ENCODE measurements around the gene KIRREL3. TPM values are rescaled to one million over a fixed set of nuclear protein-coding genes. Genes with fewer than 3 reads are reported as not detected.

The KIRREL3 gene
- total RNA-seq, 1 donor: 0.45 TPM

GRCh38 chr11:126529037-126529436 lies 471.5 kb downstream of the KIRREL3 start:
- TF ChIP-seq CTCF (IDR thresholded peaks at IDR 0.05; ENCODE audit: insufficient read depth, low read length): no peak
- DNase-seq (ENCODE audit: low read depth): no peak
- no peak overlapping the region for H3K4me3 ChIP-seq (ENCODE audit: low read depth, low read length)

GRCh38 chr11:126528075-126528474 lies 472.5 kb downstream of the KIRREL3 start:
- H3K4me3 ChIP-seq (ENCODE audit: low read depth, low read length): no peak overlapping the region
- TF ChIP-seq CTCF (IDR thresholded peaks at IDR 0.05; ENCODE audit: insufficient read depth, low read length): no peak
- DNase-seq (ENCODE audit: low read depth): no peak

DNA sequence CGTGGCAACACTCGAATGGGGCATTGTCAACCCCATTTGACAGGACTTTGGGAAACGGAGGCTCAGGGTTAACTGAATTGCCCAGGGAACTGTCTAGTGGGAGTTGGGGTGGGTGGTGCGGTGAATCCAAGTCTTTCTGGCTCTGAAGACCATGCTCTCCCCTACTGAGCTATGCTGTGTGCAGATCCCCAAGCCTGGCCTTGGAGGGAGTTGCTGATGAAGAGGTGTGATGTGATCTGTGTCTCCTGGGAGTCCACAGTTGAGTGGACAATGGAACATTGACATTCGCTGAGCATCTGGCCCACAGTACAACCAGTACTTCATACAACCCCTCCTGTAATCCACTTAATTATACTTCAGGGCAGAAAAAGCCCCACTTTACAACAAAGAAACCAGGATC lies 472.9 kb downstream of the KIRREL3 start:
- no peak for TF ChIP-seq CTCF (IDR thresholded peaks at IDR 0.05; ENCODE audit: insufficient read depth, low read length)
- H3K4me3 ChIP-seq (ENCODE audit: low read depth, low read length): no peak overlapping the region
- no peak for DNase-seq (ENCODE audit: low read depth)

DNA sequence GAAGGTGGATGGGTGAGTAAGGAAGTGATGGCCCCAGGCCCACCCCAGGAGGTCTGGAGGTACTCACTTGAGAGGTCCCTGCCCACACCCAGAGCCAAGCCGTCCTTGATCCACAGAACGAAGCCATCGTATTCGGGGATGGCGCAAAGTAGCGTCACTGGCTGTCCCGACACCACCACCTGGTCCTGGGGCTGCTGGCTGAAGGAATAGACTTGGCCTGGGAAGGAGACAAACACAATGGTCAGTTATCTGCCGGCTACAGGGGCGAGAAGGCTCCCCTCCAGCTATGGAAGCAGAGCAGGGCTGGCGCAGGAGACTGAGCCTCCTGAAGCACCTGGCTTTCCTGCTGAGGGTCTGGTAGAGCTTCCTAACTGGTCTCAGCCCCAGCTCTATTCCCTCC lies 474.1 kb downstream of the KIRREL3 start:
- H3K4me3 ChIP-seq (ENCODE audit: low read depth, low read length): no peak overlapping the region
- no peak for TF ChIP-seq CTCF (IDR thresholded peaks at IDR 0.05; ENCODE audit: insufficient read depth, low read length)
- DNase-seq (ENCODE audit: low read depth): no peak

- DNase-seq (ENCODE audit: low read depth): no peak
- H3K4me3 ChIP-seq (ENCODE audit: low read depth, low read length): no peak overlapping the region
- no peak for TF ChIP-seq CTCF (IDR thresholded peaks at IDR 0.05; ENCODE audit: insufficient read depth, low read length)
Observed at GRCh38 chr11:126525702-126526101, 474.9 kb downstream of the KIRREL3 start.

DNA sequence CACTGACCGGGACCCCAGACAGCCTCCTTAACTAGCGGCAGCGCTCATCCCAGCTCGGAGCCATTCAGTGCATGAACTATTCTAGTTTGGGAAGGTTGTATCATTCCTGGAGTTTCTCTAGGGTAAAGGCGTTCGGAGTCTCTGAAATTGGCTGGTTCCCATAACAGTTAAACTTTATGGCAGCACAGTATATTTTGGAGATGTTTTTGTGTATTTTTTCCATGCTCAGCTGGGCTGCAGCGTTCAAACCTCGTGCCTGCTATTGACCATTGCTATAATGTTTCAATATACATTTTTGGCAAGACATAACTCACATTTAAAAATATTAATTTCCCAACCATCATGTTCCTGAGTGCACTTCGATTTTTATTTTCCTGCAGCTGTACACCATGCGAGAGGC lies 475.4 kb downstream of the KIRREL3 start:
- TF ChIP-seq CTCF (IDR thresholded peaks at IDR 0.05; ENCODE audit: insufficient read depth, low read length): no peak
- H3K4me3 ChIP-seq (ENCODE audit: low read depth, low read length): no peak overlapping the region
- no peak for DNase-seq (ENCODE audit: low read depth)

- no peak for DNase-seq (ENCODE audit: low read depth)
- no peak overlapping the region for H3K4me3 ChIP-seq (ENCODE audit: low read depth, low read length)
- no peak for TF ChIP-seq CTCF (IDR thresholded peaks at IDR 0.05; ENCODE audit: insufficient read depth, low read length)
Observed at GRCh38 chr11:126523441-126524205, 476.9 kb downstream of the KIRREL3 start.
